AG04449 (cell line): ENCODE measurements around the gene C10orf53.
"Not testable (repeated sequence)": the region's sequence is repeated elsewhere in the genome, so short reads cannot be mapped to it uniquely, and the experiment has no call there.

ENCODE experiments used
- CTCF ChIA-PET: fragments of 350-600 bp; formaldehyde crosslinking; extraction: SDS; loops from one replicate; lab custom pipeline; 2021; ENCODE audit warnings: antibody characterized with exemption; lab: Yijun Ruan, JAX
- POLR2A ChIA-PET: fragments of 400-600, 350-600 bp; formaldehyde crosslinking; extraction: SDS; loops from one replicate; lab custom pipeline; 2020; ENCODE audit warnings: antibody characterized with exemption, inconsistent platforms; lab: Yijun Ruan, JAX
- DNase-seq: peaks from one replicate; pipeline ENCODE4 v3.0.0-alpha.2; 2010; ENCODE audit warnings: low read depth, low spot score
- H3K4me3 ChIP-seq: 2 replicates; pipeline ENCODE4 v1.5.1; 2011; ENCODE audit warnings: low read depth, mild to moderate bottlenecking, control low read depth, low read length
- TF ChIP-seq, protein P1 (sequence below): IDR thresholded peaks from one replicate; pipeline ENCODE4 v1.5.1; 2011; ENCODE audit warnings: mild to moderate bottlenecking, moderate library complexity, low read length, control low read depth, inconsistent platforms; ENCODE audit not compliant: insufficient read depth; ENCODE audit errors: missing control alignments

The C10orf53 gene

GRCh38 chr10:49713266-49713665 is 33.8 kb downstream of the C10orf53 start:
- TF ChIP-seq, protein P1, sequence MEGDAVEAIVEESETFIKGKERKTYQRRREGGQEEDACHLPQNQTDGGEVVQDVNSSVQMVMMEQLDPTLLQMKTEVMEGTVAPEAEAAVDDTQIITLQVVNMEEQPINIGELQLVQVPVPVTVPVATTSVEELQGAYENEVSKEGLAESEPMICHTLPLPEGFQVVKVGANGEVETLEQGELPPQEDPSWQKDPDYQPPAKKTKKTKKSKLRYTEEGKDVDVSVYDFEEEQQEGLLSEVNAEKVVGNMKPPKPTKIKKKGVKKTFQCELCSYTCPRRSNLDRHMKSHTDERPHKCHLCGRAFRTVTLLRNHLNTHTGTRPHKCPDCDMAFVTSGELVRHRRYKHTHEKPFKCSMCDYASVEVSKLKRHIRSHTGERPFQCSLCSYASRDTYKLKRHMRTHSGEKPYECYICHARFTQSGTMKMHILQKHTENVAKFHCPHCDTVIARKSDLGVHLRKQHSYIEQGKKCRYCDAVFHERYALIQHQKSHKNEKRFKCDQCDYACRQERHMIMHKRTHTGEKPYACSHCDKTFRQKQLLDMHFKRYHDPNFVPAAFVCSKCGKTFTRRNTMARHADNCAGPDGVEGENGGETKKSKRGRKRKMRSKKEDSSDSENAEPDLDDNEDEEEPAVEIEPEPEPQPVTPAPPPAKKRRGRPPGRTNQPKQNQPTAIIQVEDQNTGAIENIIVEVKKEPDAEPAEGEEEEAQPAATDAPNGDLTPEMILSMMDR = no peak
- POLR2A ChIA-PET = no interaction called here
- no peak overlapping the region for H3K4me3 ChIP-seq
- no peak for DNase-seq
- CTCF ChIA-PET = no interaction called here

DNA sequence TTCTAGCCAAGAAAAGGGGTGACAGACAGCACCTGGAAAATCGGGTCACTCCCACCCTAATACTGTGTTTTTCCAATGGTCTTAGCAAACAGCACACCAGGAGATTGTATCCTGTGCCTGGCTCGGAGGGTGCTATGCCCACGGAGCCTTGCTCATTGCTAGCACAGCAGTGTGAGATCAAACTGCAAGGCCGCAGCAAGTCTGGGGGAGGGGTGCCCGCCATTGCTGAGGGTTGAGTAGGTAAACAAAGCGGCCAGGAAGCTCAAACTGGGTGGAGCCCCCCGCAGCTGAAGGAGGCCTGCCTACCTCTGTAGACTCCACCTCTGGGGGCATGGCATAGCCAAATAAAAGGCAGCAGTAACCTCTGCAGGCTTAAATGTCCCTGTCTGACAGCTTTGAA is 35.7 kb downstream of the C10orf53 start:
- DNase-seq, POLR2A ChIA-PET, CTCF ChIA-PET, H3K4me3 ChIP-seq: not testable (repeated sequence)

GRCh38 chr10:49726593-49726992 is 47.1 kb downstream of the C10orf53 start:
- no peak overlapping the region for H3K4me3 ChIP-seq
- POLR2A ChIA-PET = no interaction called here
- DNase-seq = no peak
- TF ChIP-seq, protein P1 = no peak
- CTCF ChIA-PET = no interaction called here

DNA sequence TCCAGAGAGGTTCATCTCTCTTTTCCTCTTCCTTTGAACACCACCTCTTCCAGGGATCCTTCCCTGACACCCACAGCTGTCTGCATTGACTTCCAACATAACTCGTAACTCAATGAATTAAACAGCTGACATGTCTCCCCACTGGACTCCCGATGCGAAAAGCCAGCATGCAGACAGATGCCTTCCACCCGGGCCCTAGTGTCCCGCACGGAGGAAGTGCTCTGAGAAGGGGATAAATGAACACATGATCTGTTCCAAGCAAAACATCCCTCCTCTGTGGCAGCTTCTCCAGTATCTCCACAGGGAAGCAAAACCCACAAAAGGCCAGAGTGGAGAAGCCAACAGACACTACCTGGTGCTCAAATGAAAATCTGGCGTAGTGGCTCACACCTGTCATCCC is 54.4 kb downstream of the C10orf53 start:
- ChIA-PET CTCF (no interaction called here), POLR2A (no interaction called here)
- H3K4me3 ChIP-seq = no peak overlapping the region
- TF ChIP-seq, protein P1 = no peak
- DNase-seq = no peak

DNA sequence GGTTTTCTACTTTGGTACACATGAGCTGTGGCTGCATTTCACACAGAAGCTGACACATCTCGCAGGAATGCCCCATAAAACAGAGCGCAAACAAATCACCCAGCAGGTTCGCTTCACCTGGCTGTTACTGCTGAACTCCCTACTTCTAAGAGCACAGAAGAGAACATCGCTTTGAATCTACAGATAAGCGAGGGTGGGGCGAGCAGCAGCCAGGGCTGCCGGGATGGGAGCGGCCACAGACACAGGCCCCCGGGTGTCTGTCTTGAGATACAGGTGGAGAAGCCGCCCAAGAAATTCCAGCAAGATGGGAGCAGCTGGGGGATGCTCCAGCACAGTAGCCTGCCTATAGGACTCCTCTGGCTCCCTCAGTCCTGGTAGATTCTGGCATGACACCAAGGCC is 55.2 kb downstream of the C10orf53 start:
- H3K4me3 ChIP-seq = no peak overlapping the region
- DNase-seq = no peak
- POLR2A ChIA-PET = no interaction called here

GRCh38 chr10:49735161-49735560 is 55.7 kb downstream of the C10orf53 start:
- POLR2A ChIA-PET = no interaction called here
- CTCF ChIA-PET = no interaction called here
- no peak for DNase-seq
- TF ChIP-seq, protein P1 = no peak
- H3K4me3 ChIP-seq = no peak overlapping the region

More for the DNA sequence above, 55.2 kb downstream of the C10orf53 start:
- CTCF ChIA-PET = no interaction called here
- TF ChIP-seq, protein P1 = no peak

DNA sequence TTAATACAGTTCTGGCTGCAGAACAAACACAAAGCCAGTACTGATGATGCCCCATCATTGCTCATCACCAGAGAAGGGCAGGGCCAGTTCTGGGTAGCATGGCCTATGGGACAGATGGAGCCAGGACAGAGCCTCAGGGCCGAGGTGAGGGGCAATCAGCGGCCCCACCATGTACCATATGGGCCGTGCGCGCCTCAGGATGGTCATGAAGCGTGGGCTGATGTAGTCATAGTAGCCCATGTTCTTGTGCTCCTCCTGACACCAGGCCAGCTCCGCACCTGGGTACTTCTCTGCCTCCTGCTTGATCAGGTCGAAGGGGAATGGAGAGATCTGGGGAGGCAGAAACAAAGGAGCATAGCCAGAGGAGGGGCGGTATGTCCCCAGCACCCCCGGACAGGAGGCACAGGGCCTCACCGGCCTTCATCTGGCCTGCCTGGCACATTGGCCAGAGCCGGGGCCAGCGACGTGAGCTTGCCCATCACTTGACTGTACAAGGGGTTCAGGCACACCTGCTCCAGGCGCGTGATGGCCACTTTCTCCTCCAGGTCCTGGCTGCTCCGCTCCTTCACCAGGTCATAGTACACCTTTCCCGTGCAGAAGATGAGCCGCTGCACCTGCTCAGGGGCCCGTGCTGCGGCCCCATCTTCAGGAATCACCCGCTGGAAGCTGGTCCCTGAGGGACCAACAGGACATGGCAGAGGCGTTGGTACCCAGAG is 56.6 kb downstream of the C10orf53 start:
- ChIA-PET CTCF (no interaction called here), POLR2A (no interaction called here)
- TF ChIP-seq, protein P1 = no peak
- H3K4me3 ChIP-seq = no peak overlapping the region
- no peak for DNase-seq
